Esophagus (tissue), 2 donors: Measurements from ENCODE around the gene SPEG. TPM values are rescaled to one million over a fixed set of nuclear protein-coding genes. Genes with fewer than 3 reads are reported as not detected.
A peak's percentile ranks its signal among the peaks of the same experiment; 100 is the strongest.

Experiments used
- H3K27ac ChIP-seq, 2 donors: one replicate each; pipeline ENCODE4 v1.5.1; 2013; ENCODE audit warnings: low read depth in 2 of 2, mild to moderate bottlenecking in 2 of 2, inconsistent platforms in 1 of 2, low read length in 1 of 2, moderate library complexity in 1 of 2
- H3K27me3 ChIP-seq, 2 donors: one replicate each; pipeline ENCODE4 v1.6.1; 2013; ENCODE audit warnings: low read length in 2 of 2, control low read depth in 1 of 2, mild to moderate bottlenecking in 1 of 2; ENCODE audit not compliant: insufficient read depth in 2 of 2, control insufficient read depth in 1 of 2
- H3K36me3 ChIP-seq, 2 donors: one replicate each; pipeline ENCODE4 v1.6.1; 2013; ENCODE audit warnings: low read length in 1 of 2; ENCODE audit not compliant: control insufficient read depth in 2 of 2, insufficient read depth in 2 of 2
- H3K4me1 ChIP-seq, 2 donors: one replicate each; pipeline ENCODE4 v1.6.1; 2013; ENCODE audit warnings: low read length in 1 of 2; ENCODE audit not compliant: control insufficient read depth in 2 of 2, insufficient read depth in 2 of 2
- H3K4me3 ChIP-seq, 2 donors: one replicate each; pipeline ENCODE4 v1.5.1; 2013; ENCODE audit warnings: low read length in 2 of 2, mild to moderate bottlenecking in 2 of 2, low read depth in 1 of 2, moderate library complexity in 1 of 2
- H3K9me3 ChIP-seq, 2 donors: one replicate each; pipeline ENCODE4 v1.6.1; 2013; ENCODE audit warnings: mild to moderate bottlenecking in 2 of 2, low read depth in 1 of 2, low read length in 1 of 2, moderate library complexity in 1 of 2; ENCODE audit not compliant: control insufficient read depth in 2 of 2, insufficient read depth in 1 of 2
- WGBS, 2 donors: extraction: QIAGEN DNeasy Blood & Tissue Kit; methylation state at CpG; one replicate each; pipeline ENCODE4 v1.1.7; 2013; 5-methylcytosine and 5-hydroxymethylcytosine counted together
- polyA plus RNA-seq, 2 donors: library from polyadenylated mRNA; stranded (reverse); fragments of 200-250 nt; gene quantifications; one replicate each; pipeline ENCODE4 v1.2.3, GENCODE V29; 2013
- donor health status: healthy with polysubstance abuse.
- donor health status: Bipolar disorder and iron deficiency.

SPEG gene
- 10 to 100 TPM; 22.3 to 37.7 TPM for polyA plus RNA-seq

DNA sequence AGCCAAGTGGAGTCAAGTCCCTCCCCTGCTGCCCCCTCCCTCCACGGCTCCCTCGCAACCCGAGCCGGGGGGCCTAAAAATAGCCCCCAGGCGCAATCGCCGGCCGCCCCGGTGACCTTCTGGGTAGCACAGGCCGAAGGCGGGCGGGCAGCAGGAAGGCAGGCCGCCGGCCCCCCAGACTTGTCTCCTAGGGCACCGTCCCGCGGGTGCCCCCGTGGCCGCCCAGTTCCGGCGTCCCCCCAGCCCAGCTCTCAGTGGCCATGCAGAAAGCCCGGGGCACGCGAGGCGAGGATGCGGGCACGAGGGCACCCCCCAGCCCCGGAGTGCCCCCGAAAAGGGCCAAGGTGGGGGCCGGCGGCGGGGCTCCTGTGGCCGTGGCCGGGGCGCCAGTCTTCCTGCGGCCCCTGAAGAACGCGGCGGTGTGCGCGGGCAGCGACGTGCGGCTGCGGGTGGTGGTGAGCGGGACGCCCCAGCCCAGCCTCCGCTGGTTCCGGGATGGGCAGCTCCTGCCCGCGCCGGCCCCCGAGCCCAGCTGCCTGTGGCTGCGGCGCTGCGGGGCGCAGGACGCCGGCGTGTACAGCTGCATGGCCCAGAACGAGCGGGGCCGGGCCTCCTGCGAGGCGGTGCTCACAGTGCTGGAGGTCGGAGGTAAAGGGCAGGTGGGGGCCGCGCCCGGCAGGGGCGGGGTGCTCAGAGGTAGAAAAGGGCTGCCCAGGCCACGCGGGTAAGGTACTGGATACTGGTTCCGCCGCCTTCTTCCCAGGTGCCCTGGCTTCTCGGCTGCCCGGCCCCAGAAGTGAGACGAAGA, at the start of gene SPEG:
Gene SPEG (plus strand): TSS at position 126 of the 808 bp plus-strand sequence. CDS start 135 bp downstream, at position 261.
- 9 to 14% methylated on average over 64 to 77 of the region's 77 CpGs for WGBS, 2 donors
- Histone ChIP-seq H3K36me3 (no peaks in the 10 kb centered on the region), H3K4me1 (no peaks in the 10 kb centered on the region), H3K9me3 (no peaks in the 10 kb centered on the region), H3K27ac (peak within 1 kb of the TSS; percentile 78), H3K27me3 (peaks cover 0 to 4% of the 10 kb centered on the region in 2 donors), H3K4me3 (peak within 1 kb of the TSS in 1 of 2 donors; percentile 5)

- no peak overlapping the region for H3K27ac ChIP-seq
- H3K36me3 ChIP-seq = peaks cover 14 to 48% of the 10 kb centered on the region in 2 donors
- H3K4me1 ChIP-seq = peaks cover 4 to 6% of the 10 kb centered on the region in 2 donors
- H3K9me3 ChIP-seq = no peaks in the 10 kb centered on the region
- H3K27me3 ChIP-seq = no peaks in the 10 kb centered on the region
- WGBS, 2 donors = 71% methylated on average over 2 of the region's 2 CpGs
- H3K4me3 ChIP-seq = no peak overlapping the region
Measured at GRCh38 chr2:219384859-219385258, 49.8 kb upstream of the SPEG start.

GRCh38 chr2:219385958-219386520, 48.6 kb upstream of the SPEG start:
- Histone ChIP-seq H3K4me3 (no peak overlapping the region), H3K36me3 (peaks cover 11 to 42% of the 10 kb centered on the region in 2 donors), H3K27me3 (no peaks in the 10 kb centered on the region), H3K9me3 (no peaks in the 10 kb centered on the region), H3K27ac (no peak overlapping the region), H3K4me1 (peaks cover 4 to 6% of the 10 kb centered on the region in 2 donors)
- 94 to 96% methylated on average over 19 of the region's 19 CpGs for WGBS, 2 donors

GRCh38 chr2:219386532-219387280, 47.9 kb upstream of the SPEG start:
- no peaks in the 10 kb centered on the region for H3K9me3 ChIP-seq
- H3K4me1 ChIP-seq = peaks cover 4 to 6% of the 10 kb centered on the region in 2 donors
- no peaks in the 10 kb centered on the region for H3K27me3 ChIP-seq
- 37 to 43% methylated on average over 19 of the region's 19 CpGs for WGBS, 2 donors
- peak overlapping the region; percentile 73 to 81 for H3K4me3 ChIP-seq
- peaks cover 9 to 36% of the 10 kb centered on the region in 2 donors for H3K36me3 ChIP-seq
- H3K27ac ChIP-seq = peak overlapping the region; percentile 97 to 98

- peak within 1 kb of the TSS; percentile 97 to 98 for H3K27ac ChIP-seq
Measured at GRCh38 chr2:219387306-219388120, 47.1 kb upstream of the SPEG start, which contains the start of gene DNPEP. Gene DNPEP, minus strand, starts transcription at chr2:219387912. Its CDS starts 118 bp downstream, at chr2:219387794.

GRCh38 chr2:219388121-219388906, 46.3 kb upstream of the SPEG start:
- Histone ChIP-seq H3K27me3 (no peaks in the 10 kb centered on the region), H3K36me3 (peaks cover 4 to 25% of the 10 kb centered on the region in 2 donors), H3K27ac (peak overlapping the region; percentile 84 to 85), H3K4me3 (peak overlapping the region; percentile 29 to 39), H3K4me1 (peaks cover 4 to 6% of the 10 kb centered on the region in 2 donors), H3K9me3 (no peaks in the 10 kb centered on the region)
- 1 to 2% methylated on average over 41 to 78 of the region's 78 CpGs for WGBS, 2 donors

More at GRCh38 chr2:219387306-219388120, 47.1 kb upstream of the SPEG start, which contains the start of gene DNPEP:
- H3K4me3 ChIP-seq = peak within 1 kb of the TSS; percentile 73 to 81
- WGBS, 2 donors = 0 to 1% methylated on average over 45 to 75 of the region's 76 CpGs
- no peaks in the 10 kb centered on the region for H3K9me3 ChIP-seq
- no peaks in the 10 kb centered on the region for H3K27me3 ChIP-seq
- H3K4me1 ChIP-seq = peaks cover 4 to 6% of the 10 kb centered on the region in 2 donors
- H3K36me3 ChIP-seq = peaks cover 9 to 30% of the 10 kb centered on the region in 2 donors

- no peaks in the 10 kb centered on the region for H3K9me3 ChIP-seq
- peaks cover 4 to 20% of the 10 kb centered on the region in 2 donors for H3K36me3 ChIP-seq
- H3K4me3 ChIP-seq = peak overlapping the region in 1 of 2 donors; percentile 29
- peak overlapping the region; percentile 84 to 85 for H3K27ac ChIP-seq
- 42 to 47% methylated on average over 6 of the region's 6 CpGs for WGBS, 2 donors
- no peaks in the 10 kb centered on the region for H3K27me3 ChIP-seq
- H3K4me1 ChIP-seq = peaks cover 4 to 6% of the 10 kb centered on the region in 2 donors
Measured at GRCh38 chr2:219388907-219389156, 45.8 kb upstream of the SPEG start.

- Histone ChIP-seq H3K9me3 (no peaks in the 10 kb centered on the region), H3K36me3 (no peaks in the 10 kb centered on the region), H3K4me3 (no peak overlapping the region), H3K27me3 (no peaks in the 10 kb centered on the region), H3K27ac (no peak overlapping the region), H3K4me1 (no peaks in the 10 kb centered on the region)
- 87 to 89% methylated on average over 9 of the region's 9 CpGs for WGBS, 2 donors
Measured at GRCh38 chr2:219392754-219393153, 41.9 kb upstream of the SPEG start.
